ENCODE measurements around the gene NHS.

- TF ChIP-seq CTCF (optimal IDR thresholded peaks at IDR 0.05 in 1 of 3, IDR thresholded peaks at IDR 0.05 in 1 of 3, conservative IDR thresholded peaks at IDR 0.05 in 1 of 3; ENCODE audit: extremely low read depth in 1 of 3, insufficient read depth in 2 of 3, low read length in 3 of 3) (no peak), EZH2 (IDR thresholded peaks at IDR 0.05; ENCODE audit: low read length) (no peak)
Observed at GRCh38 chrX:17707731-17708130, 332.7 kb downstream of the NHS start.
